ENCODE results near the gene MOCOS. TPM values are rescaled to one million over a fixed set of nuclear protein-coding genes. Genes with fewer than 3 reads are reported as not detected.

MOCOS gene
- polyA plus RNA-seq, 1 experiment: 12.6 TPM

DNA sequence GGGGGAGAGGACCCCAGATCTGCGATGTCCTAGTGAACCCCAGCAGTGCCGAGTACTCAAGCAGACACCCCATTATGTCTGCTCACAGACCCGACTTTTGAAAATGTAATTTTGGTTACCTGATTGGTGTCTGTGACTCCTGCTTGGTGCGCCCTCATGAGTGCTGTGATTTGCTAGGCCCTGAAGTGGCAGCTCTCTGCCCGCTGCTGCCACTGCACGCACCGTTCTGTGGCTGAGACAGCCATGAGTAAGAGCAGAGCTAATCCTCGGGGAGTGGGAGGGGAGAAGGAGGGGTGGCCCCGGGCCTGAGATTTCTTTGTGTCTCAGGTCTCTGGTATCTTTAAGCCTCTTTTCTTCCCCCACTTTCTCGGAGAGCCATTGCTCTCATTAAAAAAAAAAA, 128.4 kb downstream of the MOCOS start:
- Histone ChIP-seq H3K36me3 (ENCODE audit: control insufficient read depth, insufficient read depth, low read length) (no peaks in the 10 kb centered on the region), H3K27me3 (ENCODE audit: control insufficient read depth, insufficient read depth, low read length) (no peaks in the 10 kb centered on the region; the same call in 1 of the 2 replicates), H3K4me3 (ENCODE audit: low read depth, low read length) (no peak overlapping the region)
- POLR2A ChIA-PET: no interaction called here
- DNase-seq (ENCODE audit: low read depth): no peak
- TF ChIP-seq, protein P1, sequence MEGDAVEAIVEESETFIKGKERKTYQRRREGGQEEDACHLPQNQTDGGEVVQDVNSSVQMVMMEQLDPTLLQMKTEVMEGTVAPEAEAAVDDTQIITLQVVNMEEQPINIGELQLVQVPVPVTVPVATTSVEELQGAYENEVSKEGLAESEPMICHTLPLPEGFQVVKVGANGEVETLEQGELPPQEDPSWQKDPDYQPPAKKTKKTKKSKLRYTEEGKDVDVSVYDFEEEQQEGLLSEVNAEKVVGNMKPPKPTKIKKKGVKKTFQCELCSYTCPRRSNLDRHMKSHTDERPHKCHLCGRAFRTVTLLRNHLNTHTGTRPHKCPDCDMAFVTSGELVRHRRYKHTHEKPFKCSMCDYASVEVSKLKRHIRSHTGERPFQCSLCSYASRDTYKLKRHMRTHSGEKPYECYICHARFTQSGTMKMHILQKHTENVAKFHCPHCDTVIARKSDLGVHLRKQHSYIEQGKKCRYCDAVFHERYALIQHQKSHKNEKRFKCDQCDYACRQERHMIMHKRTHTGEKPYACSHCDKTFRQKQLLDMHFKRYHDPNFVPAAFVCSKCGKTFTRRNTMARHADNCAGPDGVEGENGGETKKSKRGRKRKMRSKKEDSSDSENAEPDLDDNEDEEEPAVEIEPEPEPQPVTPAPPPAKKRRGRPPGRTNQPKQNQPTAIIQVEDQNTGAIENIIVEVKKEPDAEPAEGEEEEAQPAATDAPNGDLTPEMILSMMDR (IDR thresholded peaks at IDR 0.05; ENCODE audit: insufficient read depth, low read depth, low read length): no peak
- CTCF ChIA-PET: interaction anchor here (0.7 kb wide), 1 partner anchor 19 kb away, joined by 4 read pairs; no protein-coding TSS in a partner anchor

- TF ChIP-seq, protein P1 (IDR thresholded peaks at IDR 0.05; ENCODE audit: insufficient read depth, low read depth, low read length): no peak
- H3K36me3 ChIP-seq (ENCODE audit: control insufficient read depth, insufficient read depth, low read length): no peaks in the 10 kb centered on the region
- no peak overlapping the region for H3K4me3 ChIP-seq (ENCODE audit: low read depth, low read length)
- ChIA-PET CTCF (interaction anchor here (0.7 kb wide), 1 partner anchor 18 kb away, joined by 4 read pairs; no protein-coding TSS in a partner anchor), POLR2A (no interaction called here)
- H3K27me3 ChIP-seq (ENCODE audit: control insufficient read depth, insufficient read depth, low read length): no peaks in the 10 kb centered on the region; the same call in 1 of the 2 replicates
- DNase-seq (ENCODE audit: low read depth): no peak
These were observed 128.9 kb downstream of the MOCOS start for GRCh38 chr18:36316246-36316645.

Other genes starting within 250 kb of the MOCOS start
- gene RPRD1A, start 119.9 kb upstream of the MOCOS start, polyA plus RNA-seq (2011; rRNA removed): 21.9 and 30.6 TPM in 2 replicates
- 99.2 and 116 TPM in 2 replicates for gene SLC39A6, start 58.2 kb upstream of the MOCOS start, polyA plus RNA-seq (2011; rRNA removed)
- gene ELP2, start 57.6 kb upstream of the MOCOS start, polyA plus RNA-seq (2011; rRNA removed): 83.1 and 125 TPM in 2 replicates
- gene FHOD3, start 110.2 kb downstream of the MOCOS start, polyA plus RNA-seq (2011; rRNA removed): 24.6 and 27.1 TPM in 2 replicates